Heart left ventricle (tissue), 13 donors: Measurements from ENCODE around the gene PHLPP1.

Source experiments
- CTCF ChIP-seq, 12 donors: fragments of 200-600 bp; sonication (generic) in 4 of 12; IDR thresholded peaks; one replicate each; pipeline versions ENCODE4 v1.5.0 to v1.8.0; 2018 to 2022; ENCODE audit warnings: antibody characterized with exemption in 12 of 12, mild to moderate bottlenecking in 5 of 12
- POLR2A ChIP-seq, 2 donors: fragments of 450-650 bp; IDR thresholded peaks; one replicate each; pipeline ENCODE4 v1.6.1; 2017; ENCODE audit warnings: antibody characterized with exemption in 2 of 2, mild to moderate bottlenecking in 2 of 2, moderate library complexity in 2 of 2
- donor health status: ischemic (EF 13 %, LVEDD 7.1; RV severe dilation, severe dysfunction).
- donor health status: DM: no; HTN: yes; CAD: no.
- donor health status: DM: no; HTN: no; CAD: no.
- donor health status: ischemic (EF 25% LVEDD 6.9; RV normal size, moderate dysfunction).
- donor health status: ischemic (EF 25% LVEDD 5.7; RV mildly dilated, moderate dysfunction).
- donor health status: ischemic (EF 35%, LVEDD 5.7; RV mildly dilated, moderate dysfunction).
- donor health status: nonischemic (EF 11% LVEDD 7.7; RV severe dilation, severe dysfunction).
- donor health status: DM: yes; HTN: yes; CAD: no.
- donor health status: PGD.
- donor health status: ischemic (EF 29% LVEDD 5.4; RV normal size, mild dysfunction).
- donor health status: nonischemic (EF 23%, LVEDD 6.1; RV moderate dilation, normal function).

- TF ChIP-seq CTCF (IDR thresholded peaks at IDR 0.05), result no peak
- no peak for TF ChIP-seq POLR2A (IDR thresholded peaks at IDR 0.05)
Observed at GRCh38 chr18:62897153-62897552, 181.8 kb downstream of the PHLPP1 start.
